GM18526 (cell line): ENCODE results near the gene SEC62.

ENCODE experiments used
- POLR2A ChIP-seq: IDR thresholded peaks from 3 replicates; pipeline ENCODE4 v1.6.1; 2011; ENCODE audit not compliant: insufficient read length; ENCODE audit errors: extremely low read depth

SEC62 gene

GRCh38 chr3:169993761-169994160 is 27.2 kb downstream of the SEC62 start:
- TF ChIP-seq POLR2A = no peak

- no peak for TF ChIP-seq POLR2A
Observed at GRCh38 chr3:169996063-169996462, 29.5 kb downstream of the SEC62 start.

- TF ChIP-seq POLR2A = no peak
Observed at GRCh38 chr3:169998668-169999131, 32.1 kb downstream of the SEC62 start.

- no peak for TF ChIP-seq POLR2A
Observed at GRCh38 chr3:169999433-169999832, 32.8 kb downstream of the SEC62 start.

DNA sequence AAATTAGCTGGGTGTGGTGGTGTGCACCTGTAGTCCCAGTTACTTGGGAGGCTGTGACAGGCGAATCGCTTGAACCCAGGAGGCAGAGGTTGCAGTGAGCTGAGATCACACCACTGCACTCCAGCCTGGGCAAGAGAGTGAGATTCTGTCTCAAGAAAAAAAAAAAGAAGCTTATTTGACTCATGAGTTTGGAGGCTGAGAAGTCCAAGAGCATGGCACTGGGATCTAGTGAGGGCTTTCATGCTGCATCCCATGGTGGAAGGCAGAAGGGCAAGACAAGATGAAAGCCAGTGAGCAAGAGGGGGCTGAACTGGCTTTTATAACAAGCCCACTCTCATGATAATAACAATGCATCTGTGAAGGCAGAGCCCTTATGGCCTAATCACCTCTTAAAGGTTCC is 33.4 kb downstream of the SEC62 start:
- no peak for TF ChIP-seq POLR2A

DNA sequence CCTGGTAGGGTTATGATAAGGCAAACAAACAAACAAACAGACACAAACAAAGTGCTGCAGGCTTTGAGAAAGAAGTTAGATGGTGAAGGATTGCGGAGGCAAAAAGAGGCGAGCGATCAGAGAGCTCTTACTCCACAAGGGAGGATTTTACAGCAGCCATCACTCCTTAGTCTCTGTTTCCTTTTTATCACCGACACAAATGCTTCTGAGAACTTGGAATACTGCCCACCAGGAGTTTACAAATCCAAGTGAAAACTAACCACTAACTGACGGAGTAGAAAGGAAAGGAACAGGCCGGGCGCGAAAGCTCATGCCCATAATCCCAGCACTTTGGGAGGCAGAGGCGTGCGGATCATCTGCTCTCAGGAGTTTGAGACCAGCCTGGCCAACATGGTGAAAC is 35.6 kb downstream of the SEC62 start:
- no peak for TF ChIP-seq POLR2A

- no peak for TF ChIP-seq POLR2A
Observed at GRCh38 chr3:170002879-170003278, 36.3 kb downstream of the SEC62 start.

- TF ChIP-seq POLR2A = no peak
Observed at GRCh38 chr3:170003881-170004356, 37.3 kb downstream of the SEC62 start.

GRCh38 chr3:170007031-170007663 is 40.5 kb downstream of the SEC62 start:
- TF ChIP-seq POLR2A = no peak

DNA sequence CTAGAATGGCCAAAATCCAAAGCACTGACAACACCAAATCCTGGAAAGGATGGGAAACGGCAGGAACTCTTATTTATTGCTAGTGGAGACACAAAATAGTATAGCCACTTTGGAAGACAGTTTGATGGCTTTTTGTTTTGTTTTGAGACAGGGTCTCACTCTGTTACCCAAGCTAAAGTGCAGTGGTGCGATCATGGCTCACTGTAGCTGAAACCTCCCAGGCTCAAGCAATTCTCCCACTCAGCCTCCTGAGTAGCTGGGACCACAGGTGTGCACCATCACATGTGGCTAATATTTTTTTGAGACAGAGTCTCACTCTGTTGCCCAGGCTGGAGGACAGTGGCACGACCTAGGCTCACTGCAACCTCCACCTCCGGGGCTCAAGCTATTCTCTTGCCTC is 43.9 kb downstream of the SEC62 start:
- no peak for TF ChIP-seq POLR2A

- TF ChIP-seq POLR2A = no peak
Observed at GRCh38 chr3:170012683-170013400, 46.2 kb downstream of the SEC62 start.

- TF ChIP-seq POLR2A = no peak
Observed at GRCh38 chr3:170016057-170016456, 49.5 kb downstream of the SEC62 start.

- TF ChIP-seq POLR2A = no peak
Observed at GRCh38 chr3:170021083-170021482, 54.5 kb downstream of the SEC62 start.

- TF ChIP-seq POLR2A = no peak
Observed at GRCh38 chr3:170022336-170022735, 55.7 kb downstream of the SEC62 start.

- no peak for TF ChIP-seq POLR2A
Observed at GRCh38 chr3:170023165-170023564, 56.6 kb downstream of the SEC62 start.

- TF ChIP-seq POLR2A = no peak
Observed at GRCh38 chr3:170024581-170024980, 58.0 kb downstream of the SEC62 start.

DNA sequence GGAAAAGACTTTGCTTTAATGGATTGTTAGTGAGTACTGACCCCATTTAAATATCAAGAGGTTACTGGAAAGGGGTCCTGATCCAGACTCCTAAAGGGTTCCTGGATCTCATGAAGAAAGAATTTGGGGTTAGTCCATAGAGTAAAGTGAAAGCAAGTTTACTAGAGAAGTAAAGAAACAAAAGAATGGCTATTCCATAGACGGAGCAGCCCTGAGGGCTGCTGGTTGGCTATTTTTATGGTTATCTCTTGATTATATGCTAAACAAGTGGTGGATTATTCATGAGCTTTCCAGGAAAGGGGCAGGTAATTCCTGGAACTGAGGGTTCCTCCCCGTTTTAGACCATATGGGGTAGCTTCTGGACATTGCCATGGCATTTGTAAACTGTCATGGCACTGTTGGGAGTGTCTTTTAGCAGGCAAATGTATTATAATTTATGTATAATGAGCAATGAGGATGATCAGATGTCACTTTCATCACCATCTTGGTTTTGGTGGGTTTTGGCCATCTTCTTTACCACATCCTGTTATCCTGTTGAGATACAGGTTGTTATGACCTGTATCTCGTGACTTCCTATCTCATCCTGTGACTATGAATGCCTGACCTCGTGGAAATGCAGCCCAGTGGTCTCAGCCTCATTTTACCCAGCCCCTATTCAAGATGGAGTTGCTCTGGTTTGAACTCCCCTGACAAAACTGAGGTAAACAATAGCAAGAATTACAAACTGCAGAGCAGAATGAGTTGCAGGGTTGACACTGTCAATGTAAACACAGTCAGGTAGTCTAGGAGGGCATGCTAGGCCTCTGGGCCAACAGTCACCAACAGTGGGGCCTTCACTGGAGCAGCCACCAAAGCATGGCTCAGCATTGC is 60.9 kb downstream of the SEC62 start:
- TF ChIP-seq POLR2A = no peak
